Measurements from ENCODE around the gene WAPL.
A peak's percentile ranks its signal among the peaks of the same experiment; 100 is the strongest.
"Not testable (repeated sequence)": the region's sequence is repeated elsewhere in the genome, so short reads cannot be mapped to it uniquely, and the experiment has no call there.

The WAPL gene

GRCh38 chr10:86409183-86409582, 112.4 kb downstream of the WAPL start:
- no peak for DNase-seq

DNA sequence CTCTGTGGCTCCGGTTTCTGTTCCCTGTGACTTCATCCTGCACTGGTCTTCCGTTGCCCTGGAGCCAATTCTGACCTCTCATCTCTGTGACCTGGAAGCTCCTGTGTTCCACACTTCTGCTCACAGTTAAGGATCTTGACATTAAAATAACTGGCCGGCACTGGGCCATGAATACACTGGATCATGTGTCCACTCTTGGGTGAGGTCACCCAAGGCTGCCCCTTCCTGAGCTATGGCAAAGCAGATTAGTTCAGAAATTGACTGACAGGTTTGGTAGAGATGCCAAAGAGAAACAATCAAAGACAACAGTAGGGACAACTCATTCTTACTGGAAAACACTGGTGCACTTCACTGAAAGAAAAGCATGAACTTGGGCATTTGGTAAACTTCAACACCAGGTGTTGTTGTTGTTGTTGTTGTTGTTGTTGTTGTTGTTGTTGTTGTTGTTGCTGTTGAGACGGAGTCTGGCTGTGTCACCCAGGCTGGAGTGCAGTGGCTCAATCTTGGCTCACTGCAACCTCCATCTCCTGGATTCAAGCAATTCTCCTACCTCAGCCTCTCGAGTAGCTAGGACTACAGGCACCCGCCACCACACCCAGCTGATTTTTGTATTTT, 118.3 kb downstream of the WAPL start:
- DNase-seq: no peak

DNA sequence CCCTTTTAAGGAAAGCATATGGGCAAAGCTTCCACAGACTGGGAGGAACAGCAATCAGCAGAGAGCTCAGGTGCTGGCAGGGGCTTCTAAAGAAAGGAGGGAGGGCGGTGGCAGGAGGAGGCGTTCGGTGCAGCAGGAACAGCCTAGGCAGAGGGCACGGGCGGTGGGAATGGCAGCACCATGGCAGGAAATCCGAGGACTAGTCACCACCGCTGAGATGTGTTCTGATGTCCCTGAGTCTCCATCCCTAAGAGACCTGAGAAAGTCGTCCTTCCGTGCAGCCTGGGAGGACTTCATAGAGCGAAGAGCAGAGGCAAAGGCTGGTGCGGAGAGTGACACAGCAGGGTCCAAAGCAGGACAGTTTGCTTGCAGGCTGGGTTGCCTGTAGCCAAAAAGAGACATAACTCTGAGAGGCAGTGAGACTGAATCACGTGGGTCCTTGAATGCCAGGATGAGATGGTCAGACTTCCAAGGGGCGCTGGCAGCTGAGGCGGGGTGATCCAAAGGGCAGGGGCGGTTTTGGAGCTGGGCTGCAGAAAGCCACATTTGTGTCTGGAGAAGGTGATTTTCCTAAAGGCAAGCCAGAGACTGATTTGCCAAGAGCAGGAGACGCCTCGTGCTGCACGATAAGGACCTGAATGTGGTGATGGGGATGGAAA, 119.2 kb downstream of the WAPL start:
- DNase-seq: no peak

DNA sequence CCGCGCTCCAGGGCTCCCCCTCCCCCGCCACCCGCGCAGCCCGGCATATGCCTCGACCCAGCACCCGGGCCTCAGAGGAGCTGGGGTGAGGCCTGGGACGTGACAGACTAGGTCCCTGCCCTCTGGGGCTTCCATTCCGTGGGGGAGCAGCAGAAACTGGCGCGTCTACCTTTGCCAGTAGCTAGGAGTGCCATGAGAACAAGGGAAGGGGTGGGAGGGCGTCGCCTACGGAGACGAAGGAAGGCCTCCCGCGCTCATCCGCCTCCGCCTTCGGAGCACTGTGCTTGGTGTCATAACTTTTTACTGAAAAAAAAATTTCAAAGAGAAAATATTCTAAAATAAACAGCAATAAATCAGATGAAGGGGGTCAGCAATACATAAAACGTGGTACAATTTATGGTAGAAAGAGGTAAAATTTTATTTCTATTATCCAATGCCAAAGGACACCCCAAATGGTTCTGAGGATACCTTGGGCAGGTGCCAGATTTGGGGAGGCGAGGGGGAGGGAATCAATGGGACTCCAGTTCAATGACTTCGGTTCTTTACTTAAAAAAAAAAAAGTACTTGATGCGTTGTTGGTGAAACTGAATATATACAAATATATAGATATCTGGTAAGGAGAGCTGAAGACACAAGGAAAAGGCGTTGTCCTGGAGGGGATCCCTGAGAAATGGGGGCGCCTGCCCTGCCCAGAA, 119.9 kb downstream of the WAPL start:
- no peak for DNase-seq

DNA sequence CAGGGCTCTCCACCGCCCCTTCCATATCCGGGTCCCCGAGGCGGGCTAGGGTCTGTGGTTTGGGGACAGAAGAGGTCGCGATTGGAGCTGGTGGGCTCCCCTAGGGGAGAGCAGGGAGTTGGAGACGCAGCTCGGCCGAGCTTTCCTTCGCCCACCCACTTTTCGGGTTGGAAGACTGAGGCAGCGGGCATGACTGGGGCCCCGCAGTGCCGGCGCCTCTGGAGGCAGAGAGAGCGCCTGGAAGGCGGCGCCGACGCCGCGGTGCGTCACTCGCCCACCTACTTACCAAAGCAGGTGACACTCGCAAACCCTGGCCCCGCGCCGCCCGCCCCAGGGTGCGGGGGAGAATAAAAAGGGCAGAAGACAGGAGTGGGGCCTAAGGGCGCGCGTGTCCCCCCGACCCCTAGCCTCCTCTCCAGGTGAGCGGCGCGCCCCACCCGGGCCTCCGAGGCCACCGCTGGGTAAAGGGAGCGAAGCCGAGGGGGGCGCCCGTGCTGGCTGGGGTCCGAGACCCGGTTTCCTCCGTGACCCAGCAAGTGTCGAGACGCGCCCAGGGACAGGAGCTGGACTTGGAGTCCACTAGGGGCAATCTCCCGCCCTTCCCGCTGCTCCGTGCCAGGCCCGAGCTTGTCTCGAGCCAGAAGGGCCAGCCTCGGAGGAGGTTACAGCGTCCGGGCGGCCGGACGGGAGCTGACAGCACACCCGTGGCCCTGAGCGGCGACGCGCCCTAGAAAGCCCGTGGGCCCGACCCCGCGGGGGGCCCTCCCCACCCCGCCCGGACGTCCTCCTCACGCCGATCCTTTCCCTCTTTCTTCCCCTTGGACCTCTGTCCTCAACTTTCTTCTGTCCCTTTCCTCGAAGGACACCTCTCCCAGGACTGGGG, 120.6 kb downstream of the WAPL start:
- peak; percentile 39 for DNase-seq

- DNase-seq: peak; percentile 98
These were observed 121.5 kb downstream of the WAPL start for GRCh38 chr10:86399879-86400704.

GRCh38 chr10:86399514-86399878, 122.1 kb downstream of the WAPL start:
- no peak for DNase-seq

DNA sequence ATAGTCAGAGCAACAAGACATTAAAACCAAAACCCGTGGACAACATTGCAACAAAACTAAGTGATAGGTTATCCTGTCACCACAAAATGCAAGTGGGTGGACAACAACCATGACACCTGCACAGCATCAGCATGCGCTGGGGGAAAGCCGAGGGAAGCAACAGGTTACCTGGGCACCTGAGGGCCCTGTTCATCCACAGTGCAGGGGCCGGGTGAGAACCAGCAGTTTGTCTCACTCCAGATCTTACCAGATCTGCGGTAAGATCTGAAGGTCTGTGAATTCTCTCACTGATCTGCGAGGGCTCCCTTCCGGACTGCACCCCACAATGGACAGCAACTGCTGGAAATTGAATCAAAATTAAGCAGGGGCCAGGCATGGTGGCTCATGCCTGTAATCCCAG, 124.5 kb downstream of the WAPL start:
- DNase-seq: no peak

DNA sequence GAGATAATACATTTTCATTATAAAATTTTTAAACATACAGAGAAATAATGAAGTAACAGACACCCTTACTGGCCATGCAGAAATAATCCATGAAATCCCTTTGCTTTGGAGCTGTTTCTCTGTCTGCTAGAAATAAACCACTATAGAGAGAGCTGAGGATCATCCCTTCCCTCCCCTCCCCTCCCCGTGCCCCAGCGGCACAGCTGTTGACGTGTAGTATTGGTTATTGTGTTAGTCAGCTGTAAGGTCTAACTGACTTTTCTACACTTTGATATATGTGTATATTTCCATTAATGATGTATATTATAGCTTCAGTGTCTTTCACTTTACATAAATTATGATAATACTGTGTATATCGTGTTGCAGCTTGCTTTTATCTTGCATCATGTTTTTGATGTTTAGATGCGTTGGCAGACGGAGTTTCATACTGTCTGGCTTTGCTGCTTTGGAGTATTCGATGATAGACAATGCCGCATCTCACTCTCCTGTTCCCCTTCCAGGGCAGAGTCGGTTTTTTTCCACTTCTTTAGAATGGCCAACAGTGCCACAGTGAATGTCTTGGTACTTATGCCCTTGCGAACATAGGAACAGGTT, 127.6 kb downstream of the WAPL start:
- DNase-seq: no peak

GRCh38 chr10:86393362-86393761, 128.2 kb downstream of the WAPL start:
- no peak for DNase-seq

- DNase-seq: no peak
These were observed 128.9 kb downstream of the WAPL start for GRCh38 chr10:86392723-86393094.

GRCh38 chr10:86391986-86392722, 129.4 kb downstream of the WAPL start:
- no peak for DNase-seq

DNA sequence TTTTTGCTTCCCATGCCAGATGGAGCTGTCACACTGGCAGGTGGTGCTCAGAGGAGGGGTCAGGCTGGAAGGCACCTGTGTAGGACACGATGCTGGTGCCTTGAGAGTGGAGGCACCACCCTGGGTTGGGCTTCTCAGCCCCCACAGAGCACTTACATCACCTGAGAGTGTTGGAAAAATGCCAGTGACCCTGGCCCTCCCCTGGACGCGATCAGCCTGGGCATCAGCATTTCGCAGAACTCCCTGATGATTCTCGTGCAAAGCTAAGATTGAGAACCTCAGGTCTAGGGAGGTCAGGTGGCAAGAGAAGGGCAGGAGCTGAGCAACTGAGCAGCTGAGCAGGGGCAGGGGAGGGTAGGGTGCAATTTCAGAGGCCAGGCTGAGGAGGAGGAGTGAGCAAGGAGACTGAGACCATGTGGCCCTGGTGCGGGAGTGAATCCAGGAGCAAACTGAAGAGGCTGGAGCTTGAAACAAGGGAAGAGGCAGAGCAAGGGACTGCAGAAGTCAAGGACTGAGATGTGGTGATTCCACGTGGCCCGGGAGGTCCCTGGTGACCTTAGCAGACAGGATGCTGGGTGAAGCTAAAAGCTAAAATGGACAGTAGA, 130.3 kb downstream of the WAPL start:
- DNase-seq: no peak

DNA sequence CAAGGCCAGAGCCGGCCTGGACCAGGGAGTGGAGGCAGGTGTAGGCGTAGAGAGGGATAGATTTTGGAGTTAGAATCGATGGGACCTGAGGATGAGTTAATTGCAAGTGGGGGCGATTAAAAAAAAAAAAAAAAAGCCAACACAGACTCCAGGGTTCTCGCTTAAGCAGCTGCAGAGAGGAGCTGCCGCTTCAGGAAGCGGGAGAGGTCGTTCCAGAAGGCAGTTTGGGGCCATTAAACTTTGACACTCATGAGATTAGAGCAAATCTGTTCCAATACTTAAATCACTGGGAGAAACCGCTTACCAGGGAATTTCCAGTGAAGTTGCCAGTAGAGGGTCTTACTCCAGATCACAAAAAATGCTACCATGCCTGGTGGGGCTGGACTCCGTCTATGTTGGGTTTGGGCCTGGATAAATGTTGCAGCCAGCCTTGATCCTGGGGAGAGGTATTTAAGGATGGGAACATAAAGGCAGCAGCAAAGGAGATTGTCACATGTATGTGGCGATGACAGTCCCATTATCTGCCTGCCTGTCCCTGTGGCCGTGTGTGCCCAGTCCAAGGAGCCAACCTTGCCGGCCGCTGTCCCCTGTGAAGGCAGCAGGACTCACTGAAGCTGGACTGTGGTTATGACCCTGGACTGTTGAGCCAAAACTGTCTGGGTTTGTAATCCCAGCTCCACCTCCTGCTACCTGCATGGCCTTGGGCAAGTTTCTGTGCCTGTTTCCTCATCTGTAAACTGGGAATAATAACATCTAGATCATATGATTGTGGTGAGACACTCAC, 131.1 kb downstream of the WAPL start:
- DNase-seq: no peak

GRCh38 chr10:86389441-86390193, 132.0 kb downstream of the WAPL start:
- peak; percentile 65 for DNase-seq

- DNase-seq: not testable (repeated sequence)
These were observed 132.5 kb downstream of the WAPL start for GRCh38 chr10:86389109-86389440.

DNA sequence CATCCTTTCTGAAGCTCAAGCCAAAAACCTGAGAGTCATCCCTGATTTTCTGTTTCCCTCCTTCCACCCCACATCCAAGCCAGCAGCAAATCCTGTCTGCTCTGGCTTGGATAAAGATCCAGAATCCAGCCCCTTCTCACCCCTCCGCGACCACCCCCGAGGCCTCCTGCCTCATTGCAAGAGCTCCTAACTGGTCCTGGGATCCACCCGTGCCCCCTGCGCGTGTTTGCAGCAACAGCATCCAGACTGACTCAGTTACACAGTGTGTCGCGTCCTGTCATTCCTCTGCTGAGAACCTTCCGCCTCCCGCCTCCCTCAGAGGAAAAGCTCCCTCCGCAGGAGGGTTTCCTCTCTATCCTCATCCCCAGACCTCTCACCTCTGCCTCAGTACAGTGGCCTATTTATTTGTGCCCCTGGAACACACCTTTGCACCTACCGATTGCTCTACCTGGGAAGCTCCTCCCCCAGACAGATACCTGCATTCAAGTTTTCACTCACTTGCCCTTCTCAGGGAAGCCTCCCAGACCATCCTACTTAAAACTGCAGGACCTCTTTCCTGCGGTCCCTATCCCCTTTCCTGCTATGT, 133.4 kb downstream of the WAPL start:
- DNase-seq: no peak

DNA sequence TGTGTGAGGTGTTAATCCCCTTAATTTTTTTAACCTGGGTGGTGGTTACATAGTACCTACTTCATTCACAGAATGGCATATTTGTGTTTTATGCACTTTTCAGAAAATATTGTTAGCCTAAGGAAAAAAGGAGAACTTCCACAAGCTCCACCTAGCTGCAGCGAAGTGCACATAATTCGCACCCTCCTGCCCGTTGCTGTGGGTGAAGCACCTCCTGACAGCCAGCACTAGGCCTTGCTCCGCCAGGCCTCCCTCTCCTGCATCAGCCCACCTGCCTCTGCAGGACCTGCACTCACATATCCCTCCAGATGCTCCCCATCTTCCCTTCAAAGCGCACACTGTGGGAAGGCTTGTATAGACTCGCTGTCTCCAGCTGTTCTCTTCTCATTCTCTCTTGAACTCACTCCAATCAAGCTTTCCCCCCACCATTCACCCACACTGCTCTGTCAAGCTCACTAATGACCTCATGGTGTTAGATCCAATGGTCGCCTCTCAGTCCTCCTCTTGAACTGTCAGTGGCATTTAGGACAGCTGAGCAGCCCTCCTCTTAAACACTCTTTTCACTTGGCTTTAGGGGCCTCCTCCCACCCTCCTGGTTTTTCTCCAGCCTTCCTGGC, 134.3 kb downstream of the WAPL start:
- no peak for DNase-seq

- DNase-seq: no peak
These were observed 135.8 kb downstream of the WAPL start for GRCh38 chr10:86385806-86386205.
